Endothelial cell of umbilical vein (primary cell): ENCODE measurements around the gene C4BPA. TPM values are rescaled to one million over a fixed set of nuclear protein-coding genes. Genes with fewer than 3 reads are reported as not detected.

Experiments used
- BruUV-seq: library from RNA; stranded (reverse); fragments of 400-500 nt; replicated peaks from 2 replicates; lab custom pipeline; 2021; lab: Mats Ljungman, UMichigan
- CTCF ChIA-PET: fragments of 300-600, 350-600 bp; sonication (Branson Sonifier 250); formaldehyde crosslinking; loops from one replicate; lab custom pipeline; 2021; ENCODE audit warnings: antibody characterized with exemption, inconsistent platforms; lab: Charles Lee
- POLR2A ChIA-PET: fragments of 300-600, 350-600 bp; sonication (Branson Sonifier 250); formaldehyde crosslinking; loops from one replicate; lab custom pipeline; 2021; ENCODE audit warnings: antibody characterized with exemption, inconsistent platforms; lab: Charles Lee
- DNase-seq: peaks from one replicate; pipeline ENCODE4 v3.0.0-alpha.2; 2011; ENCODE audit warnings: low read depth, low spot score
- FAIRE-seq: peaks from 2 replicates; lab custom pipeline; 2011; peaks lifted over from hg19 to GRCh38; lab: Jason Lieb, UNC
- H2AFZ ChIP-seq: 2 replicates; pipeline ENCODE4 v1.6.0; 2012; ENCODE audit warnings: low read depth, low read length, control low read depth, inconsistent platforms
- H3K27ac ChIP-seq: 2 replicates; pipeline ENCODE4 v1.5.1; 2011; ENCODE audit warnings: low read depth, mild to moderate bottlenecking, control low read depth, low read length, moderate library complexity; ENCODE audit not compliant: insufficient read depth
- H3K27me3 ChIP-seq, 2 experiments: 2 replicates each; pipeline versions ENCODE4 v1.6.0 to v1.6.1; 2011; ENCODE audit warnings: low read length in 2 of 2, mixed read lengths in 1 of 2; ENCODE audit not compliant: control insufficient read depth in 2 of 2, insufficient read depth in 2 of 2
- H3K36me3 ChIP-seq, 2 experiments: 2 replicates in 1 of 2; 3 replicates in 1 of 2; pipeline ENCODE4 v1.5.1; 2011; ENCODE audit warnings: low read length in 2 of 2, mild to moderate bottlenecking in 1 of 2, moderate library complexity in 1 of 2; ENCODE audit not compliant: control insufficient read depth in 2 of 2, insufficient read depth in 2 of 2; ENCODE audit errors: extremely low read depth in 1 of 2
- H3K4me1 ChIP-seq: 3 replicates; pipeline ENCODE4 v1.5.1; 2011; ENCODE audit warnings: mild to moderate bottlenecking, low read length; ENCODE audit not compliant: control insufficient read depth, insufficient read depth; ENCODE audit errors: extremely low read depth
- H3K4me2 ChIP-seq: 2 replicates; pipeline ENCODE4 v1.6.1; 2011; ENCODE audit warnings: low read length, control low read depth, mixed read lengths; ENCODE audit not compliant: insufficient read depth
- H3K4me3 ChIP-seq, 3 experiments: fragments of 200-600 bp in 1 of 3; sonication (generic), shearing (Covaris generic) in 1 of 3; replicated peaks in 1 of 3; 2 replicates each; pipeline ENCODE4 v1.5.1; 2011 to 2016; ENCODE audit warnings: control low read depth in 3 of 3, low read length in 3 of 3, mild to moderate bottlenecking in 2 of 3, inconsistent platforms in 1 of 3, low read depth in 1 of 3, moderate library complexity in 1 of 3; ENCODE audit not compliant: insufficient read depth in 1 of 3
- H3K79me2 ChIP-seq: 2 replicates; pipeline ENCODE4 v1.6.0; 2012; ENCODE audit warnings: low read length, inconsistent platforms; ENCODE audit not compliant: control insufficient read depth, insufficient read depth
- H3K9ac ChIP-seq: replicated peaks from 2 replicates; pipeline ENCODE3; 2011; ENCODE audit warnings: low read length, control low read depth; ENCODE audit not compliant: insufficient read depth; ENCODE audit errors: extremely low read depth
- H3K9me1 ChIP-seq: replicated peaks from 3 replicates; pipeline ENCODE4 v1.6.0; 2011; ENCODE audit warnings: mild to moderate bottlenecking, low read length; ENCODE audit not compliant: control insufficient read depth, insufficient read depth; ENCODE audit errors: extremely low read depth
- H3K9me3 ChIP-seq: replicated peaks from 2 replicates; pipeline ENCODE4 v1.5.1; 2012; ENCODE audit warnings: low read length, inconsistent platforms; ENCODE audit not compliant: control insufficient read depth, insufficient read depth
- H4K20me1 ChIP-seq: replicated peaks from 2 replicates; pipeline ENCODE3; 2011; ENCODE audit warnings: mild to moderate bottlenecking, low read length; ENCODE audit not compliant: control insufficient read depth, insufficient read depth; ENCODE audit errors: extremely low read depth
- EZH2 ChIP-seq: IDR thresholded peaks from 2 replicates; pipeline ENCODE4 v1.6.1; 2012; ENCODE audit warnings: borderline replicate concordance, low read depth, mild to moderate bottlenecking, moderate library complexity, low read length, inconsistent platforms; ENCODE audit not compliant: severe bottlenecking
- FOS ChIP-seq: IDR thresholded peaks from 2 replicates; pipeline ENCODE4 v1.6.1; 2011; ENCODE audit warnings: mild to moderate bottlenecking, low read length, moderate library complexity, borderline replicate concordance; ENCODE audit not compliant: insufficient read depth
- GATA2 ChIP-seq: IDR thresholded peaks from 2 replicates; pipeline ENCODE4 v1.7.0; 2011; ENCODE audit warnings: low read depth, mild to moderate bottlenecking, moderate library complexity, mixed read lengths, low read length; ENCODE audit not compliant: insufficient read length, insufficient read depth
- JUN ChIP-seq: IDR thresholded peaks from 2 replicates; pipeline ENCODE4 v1.6.1; 2011; ENCODE audit warnings: borderline replicate concordance, low read depth; ENCODE audit not compliant: insufficient read length, insufficient read depth
- MYC ChIP-seq: IDR thresholded peaks from one replicate; pipeline ENCODE4 v1.6.1; 2011; ENCODE audit warnings: mild to moderate bottlenecking, low read depth, low read length
- POLR2A ChIP-seq: IDR thresholded peaks from 2 replicates; pipeline ENCODE4 v1.6.1; 2012; ENCODE audit warnings: low read depth, mild to moderate bottlenecking, control low read depth, low read length
- POLR2AphosphoS5 ChIP-seq: IDR thresholded peaks from 2 replicates; pipeline ENCODE4 v1.6.1; 2012; ENCODE audit warnings: low read depth, mild to moderate bottlenecking, control low read depth, low read length, moderate library complexity; ENCODE audit not compliant: insufficient read depth
- dilution Hi-C: fragments of 300-500 bp; cut with MboI; formaldehyde crosslinking; loops from one replicate; pipeline ENCODE4 v1.15.0; 2019; ENCODE audit warnings: low sequenced_read_pairs; ENCODE audit not compliant: extremely low pct_ligation_motif_present
- intact Hi-C: fragments of 100-400 bp; cut with micrococcal nuclease; formaldehyde crosslinking; loops from one replicate; pipeline ENCODE4 v1.10.0; 2022
- polyA plus RNA-seq, 4 experiments: library from polyadenylated mRNA; depleted of rRNA in 3 of 4; stranded (reverse) in 3 of 4; unstranded in 1 of 4; fragments of >200 nt; gene quantifications; 2 replicates each; pipeline versions ENCODE4 v1.2.1 to v1.2.3, GENCODE V29; 2011 to 2012; ENCODE audit warnings: missing spikeins in 1 of 4
- total RNA-seq: library from RNA; stranded (reverse); gene quantifications from 2 replicates; pipeline ENCODE4 v1.2.3, GENCODE V29; 2021
- TF ChIP-seq, protein P1 (sequence below), 2 donors: IDR thresholded peaks; 1 replicate in 1 of 2; 2 replicates in 1 of 2; pipeline ENCODE4 v1.5.1; 2011; ENCODE audit warnings: low read length in 2 of 2, mild to moderate bottlenecking in 2 of 2, moderate library complexity in 2 of 2, control low read depth in 1 of 2, inconsistent platforms in 1 of 2, low read depth in 1 of 2; ENCODE audit not compliant: insufficient read depth in 1 of 2; ENCODE audit errors: extremely low read depth in 1 of 2

C4BPA gene
- total and polyA plus RNA-seq, 2 donors (not counting 3 experiments of a cell fraction or from before 2014, with no cell fraction given), result not detected

DNA sequence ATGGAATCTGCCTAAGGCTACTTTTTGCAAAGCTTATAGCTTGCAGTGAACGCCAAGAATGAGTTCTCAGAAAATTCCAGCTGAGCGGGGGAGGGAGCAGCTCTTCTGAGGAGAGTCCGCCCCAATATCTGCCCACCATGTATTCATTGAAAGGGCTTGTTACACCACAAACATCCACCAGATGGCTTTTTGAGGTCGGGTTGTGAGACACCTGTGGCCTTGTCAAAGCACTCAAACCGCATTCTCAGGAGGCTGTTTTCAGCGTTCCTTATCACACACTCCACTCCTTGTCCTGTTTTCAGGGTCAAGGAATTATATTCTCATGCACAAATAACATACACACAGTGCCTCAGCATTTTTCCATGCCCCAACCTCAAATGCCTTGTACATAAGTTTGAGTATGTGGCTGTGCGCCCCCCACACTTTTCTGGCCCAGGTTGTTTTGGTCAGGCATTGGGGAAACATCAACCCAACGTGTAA is 19.3 kb upstream of the C4BPA start:
- no TSS peak for BruUV-seq
- H2AFZ ChIP-seq, result no peak overlapping the region
- ChIA-PET POLR2A (no interaction called here), CTCF (interaction anchor here (0.6 to 5.0 kb wide), 33 partner anchors 10 to 418 kb away, joined by 3 to 181 read pairs (median 4); partner anchors contain the start of genes CD55, CR1 and PFKFB2)
- no peak overlapping the region for H3K27ac ChIP-seq
- DNase-seq, result peak; percentile 75
- dilution Hi-C loops, result no loop called here
- H3K9ac ChIP-seq, result no peak overlapping the region
- no peak overlapping the region for H3K4me3 ChIP-seq
- no peaks in the 10 kb centered on the region for H3K9me1 ChIP-seq
- H3K4me1 ChIP-seq, result no peaks in the 10 kb centered on the region
- no peaks in the 10 kb centered on the region for H4K20me1 ChIP-seq
- TF ChIP-seq, protein P1, sequence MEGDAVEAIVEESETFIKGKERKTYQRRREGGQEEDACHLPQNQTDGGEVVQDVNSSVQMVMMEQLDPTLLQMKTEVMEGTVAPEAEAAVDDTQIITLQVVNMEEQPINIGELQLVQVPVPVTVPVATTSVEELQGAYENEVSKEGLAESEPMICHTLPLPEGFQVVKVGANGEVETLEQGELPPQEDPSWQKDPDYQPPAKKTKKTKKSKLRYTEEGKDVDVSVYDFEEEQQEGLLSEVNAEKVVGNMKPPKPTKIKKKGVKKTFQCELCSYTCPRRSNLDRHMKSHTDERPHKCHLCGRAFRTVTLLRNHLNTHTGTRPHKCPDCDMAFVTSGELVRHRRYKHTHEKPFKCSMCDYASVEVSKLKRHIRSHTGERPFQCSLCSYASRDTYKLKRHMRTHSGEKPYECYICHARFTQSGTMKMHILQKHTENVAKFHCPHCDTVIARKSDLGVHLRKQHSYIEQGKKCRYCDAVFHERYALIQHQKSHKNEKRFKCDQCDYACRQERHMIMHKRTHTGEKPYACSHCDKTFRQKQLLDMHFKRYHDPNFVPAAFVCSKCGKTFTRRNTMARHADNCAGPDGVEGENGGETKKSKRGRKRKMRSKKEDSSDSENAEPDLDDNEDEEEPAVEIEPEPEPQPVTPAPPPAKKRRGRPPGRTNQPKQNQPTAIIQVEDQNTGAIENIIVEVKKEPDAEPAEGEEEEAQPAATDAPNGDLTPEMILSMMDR (IDR thresholded peaks at IDR 0.05; ENCODE audit: extremely low read depth in 1 of 2, insufficient read depth in 1 of 2, low read depth in 1 of 2, low read length in 2 of 2), result peak; percentile 39 to 63
- TF ChIP-seq MYC, result no peak
- TF ChIP-seq FOS, result no peak
- H3K4me2 ChIP-seq, result no peak overlapping the region
- H3K27me3 ChIP-seq, result peaks cover 2 to 3% of the 10 kb centered on the region in 2 experiments
- H3K79me2 ChIP-seq, result no peaks in the 10 kb centered on the region
- H3K9me3 ChIP-seq, result no peaks in the 10 kb centered on the region
- intact Hi-C loops, result loop anchor here (1.0 kb wide), 5 partner anchors 121 to 415 kb away; partner anchors contain the start of gene CD55
- FAIRE-seq, result peak; percentile 72
- H3K36me3 ChIP-seq, result no peaks in the 10 kb centered on the region

DNA sequence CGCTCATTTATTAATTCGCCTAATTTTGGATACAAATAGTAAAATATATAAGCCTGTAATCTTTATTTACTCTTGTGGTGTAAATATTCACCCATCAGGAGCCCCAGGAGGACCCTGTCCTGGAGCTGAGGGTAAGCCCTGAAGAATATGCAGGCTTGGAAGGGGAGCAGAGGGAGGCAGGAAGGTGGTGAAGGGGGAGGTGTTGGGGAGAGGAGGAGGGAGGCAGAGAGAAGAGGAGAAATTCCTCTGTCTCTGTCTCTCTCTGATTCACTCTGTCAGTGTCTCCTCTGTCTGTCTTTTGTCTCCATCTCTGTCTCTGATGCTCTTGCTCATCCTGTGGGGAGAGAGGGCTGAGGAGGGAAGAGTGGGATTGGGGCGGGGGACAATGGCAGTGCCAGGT is 18.1 kb upstream of the C4BPA start:
- ChIA-PET CTCF (interaction anchor here (5.0 kb wide), 1 partner anchor 320 kb away, joined by 181 read pairs; no protein-coding TSS in a partner anchor), POLR2A (no interaction called here)
- dilution Hi-C loops (no loop called here), intact Hi-C loops (no loop called here)
- no peak for DNase-seq
- Histone ChIP-seq H3K4me2 (no peak overlapping the region), H3K79me2 (no peaks in the 10 kb centered on the region), H3K4me1 (no peaks in the 10 kb centered on the region), H3K9me1 (no peaks in the 10 kb centered on the region), H3K9me3 (no peaks in the 10 kb centered on the region), H2AFZ (no peak overlapping the region), H3K27me3 (peaks cover 2 to 3% of the 10 kb centered on the region in 2 experiments), H3K36me3 (no peaks in the 10 kb centered on the region), H3K4me3 (no peak overlapping the region), H3K27ac (no peak overlapping the region), H4K20me1 (no peaks in the 10 kb centered on the region), H3K9ac (no peak overlapping the region)
- FAIRE-seq, result no peak
- TF ChIP-seq GATA2, result no peak
- no peak for TF ChIP-seq MYC
- TF ChIP-seq POLR2AphosphoS5, result no peak
- no peak for TF ChIP-seq POLR2A
- no peak for TF ChIP-seq JUN
- no peak for TF ChIP-seq FOS
- TF ChIP-seq, protein P1 (IDR thresholded peaks at IDR 0.05; ENCODE audit: extremely low read depth in 1 of 2, insufficient read depth in 1 of 2, low read depth in 1 of 2, low read length in 2 of 2), result no peak
- no peak for TF ChIP-seq EZH2
- BruUV-seq, result no TSS peak
